Sciatic nerve (tissue), 2 donors: Measurements from ENCODE around the gene XYLT2. TPM values are rescaled to one million over a fixed set of nuclear protein-coding genes. Genes with fewer than 3 reads are reported as not detected.
"Not testable (repeated sequence)": the region's sequence is repeated elsewhere in the genome, so short reads cannot be mapped to it uniquely, and the experiment has no call there.

ENCODE experiments used
- ATAC-seq: fragments of 200-7000 bp; cut with Tn5 transposase; one replicate; pipeline ENCODE4 v1.9.1; 2020; ENCODE audit warnings: mild to moderate bottlenecking, moderate library complexity
- DNase-seq: peaks from one replicate; pipeline ENCODE4 v3.0.0-alpha.2; 2020; ENCODE audit warnings: low spot score
- intact Hi-C: fragments of 100-400 bp; cut with DNase I; formaldehyde crosslinking; loops from one replicate; pipeline ENCODE4 v1.14.2; 2022
- total RNA-seq: library from RNA; stranded (reverse); fragmentation: NEBNext Ultra II Directional; extraction: Animal tissue kit (Norgen Biotek cat#: 25700); gene quantifications from one replicate; pipeline ENCODE4 v1.2.1, GENCODE V29; 2021
- donor health status: DM: no; HTN: no; CAD: no.
- donor health status: DM: no; HTN: no; CAD: no.

XYLT2 gene
- total RNA-seq, 1 donor from 2014 or later: 20.0 TPM

GRCh38 chr17:50317121-50317520, 28.8 kb upstream of the XYLT2 start:
- DNase-seq (no peak), ATAC-seq (no peak)
- intact Hi-C loops: no loop called here

GRCh38 chr17:50318501-50319285, 27.2 kb upstream of the XYLT2 start:
- no peak for DNase-seq
- intact Hi-C loops: no loop called here
- no peak for ATAC-seq

GRCh38 chr17:50319306-50320004, 26.5 kb upstream of the XYLT2 start:
- intact Hi-C loops: no loop called here
- no peak for ATAC-seq
- DNase-seq: no peak

GRCh38 chr17:50322271-50322670, 23.7 kb upstream of the XYLT2 start:
- ATAC-seq: no peak
- no peak for DNase-seq
- intact Hi-C loops: no loop called here

GRCh38 chr17:50323060-50323459, 22.9 kb upstream of the XYLT2 start:
- intact Hi-C loops: no loop called here
- DNase-seq: no peak
- ATAC-seq: no peak

GRCh38 chr17:50325906-50326305, 20.0 kb upstream of the XYLT2 start:
- ATAC-seq (no peak), DNase-seq (no peak)
- intact Hi-C loops: no loop called here

GRCh38 chr17:50326831-50327364, 19.0 kb upstream of the XYLT2 start:
- DNase-seq (no peak), ATAC-seq (no peak)
- intact Hi-C loops: no loop called here

GRCh38 chr17:50328363-50329325, 17.3 kb upstream of the XYLT2 start:
- peak; percentile 40 for ATAC-seq
- intact Hi-C loops: no loop called here
- DNase-seq: no peak

- intact Hi-C loops: no loop called here
- no peak for DNase-seq
- no peak for ATAC-seq
Observed at GRCh38 chr17:50329716-50330115, 16.2 kb upstream of the XYLT2 start.

- DNase-seq (no peak), ATAC-seq (no peak)
- intact Hi-C loops: no loop called here
Observed at GRCh38 chr17:50330151-50330775, 15.7 kb upstream of the XYLT2 start.

- intact Hi-C loops: no loop called here
- ATAC-seq: no peak
- DNase-seq: no peak
Observed at GRCh38 chr17:50331085-50331791, 14.7 kb upstream of the XYLT2 start.

- intact Hi-C loops: no loop called here
- DNase-seq (no peak), ATAC-seq (no peak)
Observed at GRCh38 chr17:50332196-50332595, 13.7 kb upstream of the XYLT2 start.

GRCh38 chr17:50333291-50334057, 12.5 kb upstream of the XYLT2 start:
- intact Hi-C loops, DNase-seq: not testable (repeated sequence)
- peak; percentile 38 for ATAC-seq

GRCh38 chr17:50337956-50338355, 8.0 kb upstream of the XYLT2 start:
- no peak for DNase-seq
- intact Hi-C loops: no loop called here
- no peak for ATAC-seq

GRCh38 chr17:50338645-50339044, 7.3 kb upstream of the XYLT2 start:
- no peak for DNase-seq
- ATAC-seq: no peak
- intact Hi-C loops: no loop called here

GRCh38 chr17:50339381-50339780, 6.5 kb upstream of the XYLT2 start:
- DNase-seq (no peak), ATAC-seq (no peak)
- intact Hi-C loops: no loop called here

- ATAC-seq (peak; percentile 13), DNase-seq (no peak)
- intact Hi-C loops: no loop called here
Observed at GRCh38 chr17:50344731-50345365, 1.1 kb upstream of the XYLT2 start.
